ENCODE measurements around the gene MINDY4B.

GRCh38 chr3:150875548-150875947 lies 29.7 kb downstream of the MINDY4B start:
- TF ChIP-seq, protein P1, sequence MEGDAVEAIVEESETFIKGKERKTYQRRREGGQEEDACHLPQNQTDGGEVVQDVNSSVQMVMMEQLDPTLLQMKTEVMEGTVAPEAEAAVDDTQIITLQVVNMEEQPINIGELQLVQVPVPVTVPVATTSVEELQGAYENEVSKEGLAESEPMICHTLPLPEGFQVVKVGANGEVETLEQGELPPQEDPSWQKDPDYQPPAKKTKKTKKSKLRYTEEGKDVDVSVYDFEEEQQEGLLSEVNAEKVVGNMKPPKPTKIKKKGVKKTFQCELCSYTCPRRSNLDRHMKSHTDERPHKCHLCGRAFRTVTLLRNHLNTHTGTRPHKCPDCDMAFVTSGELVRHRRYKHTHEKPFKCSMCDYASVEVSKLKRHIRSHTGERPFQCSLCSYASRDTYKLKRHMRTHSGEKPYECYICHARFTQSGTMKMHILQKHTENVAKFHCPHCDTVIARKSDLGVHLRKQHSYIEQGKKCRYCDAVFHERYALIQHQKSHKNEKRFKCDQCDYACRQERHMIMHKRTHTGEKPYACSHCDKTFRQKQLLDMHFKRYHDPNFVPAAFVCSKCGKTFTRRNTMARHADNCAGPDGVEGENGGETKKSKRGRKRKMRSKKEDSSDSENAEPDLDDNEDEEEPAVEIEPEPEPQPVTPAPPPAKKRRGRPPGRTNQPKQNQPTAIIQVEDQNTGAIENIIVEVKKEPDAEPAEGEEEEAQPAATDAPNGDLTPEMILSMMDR (IDR thresholded peaks at IDR 0.05) = no peak
- TF ChIP-seq POLR2A (IDR thresholded peaks at IDR 0.05) = no peak

Measured in tibial nerve (tissue), 3 donors.